ENCODE results near the gene ENTPD6.

DNA sequence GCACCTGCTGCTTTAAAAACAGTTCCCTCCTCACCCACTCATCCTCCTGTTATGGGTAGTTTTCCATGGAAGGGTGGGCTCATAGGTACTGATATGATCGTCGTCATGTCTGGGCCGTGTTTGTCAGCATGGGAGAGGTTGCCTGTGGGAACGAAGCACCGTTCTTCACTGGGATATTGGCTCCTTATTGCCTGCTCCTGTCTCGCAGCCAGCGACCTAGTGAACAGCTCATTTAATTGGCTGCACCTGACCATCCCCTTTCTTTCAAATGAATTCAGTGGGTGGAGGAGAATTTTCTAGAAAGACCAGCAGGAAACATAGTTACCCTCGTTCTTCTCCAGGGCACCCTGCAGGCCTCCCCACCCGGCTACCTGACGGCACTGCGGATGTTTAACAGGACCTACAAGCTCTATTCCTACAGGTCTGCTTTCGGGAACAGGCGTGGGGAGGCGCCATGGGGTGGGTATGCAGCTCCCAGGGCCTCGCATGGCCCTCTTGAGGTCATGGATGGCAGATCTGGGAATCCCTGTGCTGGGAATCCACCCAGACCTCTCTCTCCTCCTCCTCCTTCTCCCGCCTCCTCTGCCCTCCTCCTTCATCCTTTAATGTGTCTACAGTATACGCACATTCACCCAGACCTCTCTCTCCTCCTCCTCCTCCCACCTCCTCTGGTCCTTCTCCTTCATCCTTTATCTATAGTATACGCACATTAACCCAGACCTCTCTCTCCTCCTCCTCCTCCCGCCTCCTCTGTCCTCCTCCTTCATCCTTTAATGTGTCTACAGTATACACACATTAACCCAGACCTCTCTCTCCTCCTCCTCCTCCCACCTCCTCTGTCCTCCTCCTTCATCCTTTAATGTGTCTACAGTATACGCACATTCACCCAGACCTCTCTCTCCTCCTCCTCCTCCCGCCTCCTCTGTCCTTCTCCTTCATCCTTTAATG is 21.9 kb downstream of the ENTPD6 start:
- no peak for TF ChIP-seq ZNF384 (IDR thresholded peaks at IDR 0.05)
- TF ChIP-seq SP1 (IDR thresholded peaks at IDR 0.05) = no peak
- no peak for TF ChIP-seq CTBP1 (IDR thresholded peaks at IDR 0.05; ENCODE audit: borderline replicate concordance)
- TF ChIP-seq ELF4 (IDR thresholded peaks at IDR 0.05) = no peak
- TF ChIP-seq HDGF (IDR thresholded peaks at IDR 0.05; ENCODE audit: borderline replicate concordance) = no peak
- TF ChIP-seq PKNOX1 (IDR thresholded peaks at IDR 0.05) = no peak
- no peak for TF ChIP-seq FOXA1 (IDR thresholded peaks at IDR 0.05)
- no peak for TF ChIP-seq BHLHE40 (IDR thresholded peaks at IDR 0.05; ENCODE audit: borderline replicate concordance)

Data from HEK293T (cell line).